Nephron (organoid): Measurements from ENCODE around the gene SLC17A8.

Experiments
- H3K27ac Mint-ChIP-seq, 3 experiments: 2 replicates each; pipeline ENCODE4 v1.8.0; 2020; ENCODE audit warnings: mixed read lengths in 3 of 3, mild to moderate bottlenecking in 2 of 3, moderate library complexity in 1 of 3
- H3K27me3 Mint-ChIP-seq: 2 replicates; pipeline ENCODE4 v1.8.0; 2021; ENCODE audit warnings: low read depth, mild to moderate bottlenecking, moderate library complexity, mixed read lengths
- H3K36me3 Mint-ChIP-seq: 2 replicates; pipeline ENCODE4 v1.8.0; 2020; ENCODE audit warnings: low read depth, mixed read lengths
- H3K4me1 Mint-ChIP-seq: 2 replicates; pipeline ENCODE4 v1.8.0; 2020; ENCODE audit warnings: mixed read lengths
- H3K4me3 Mint-ChIP-seq, 3 experiments: 2 replicates each; pipeline ENCODE4 v1.8.0; 2020; ENCODE audit warnings: mild to moderate bottlenecking in 3 of 3, mixed read lengths in 3 of 3, moderate library complexity in 2 of 3
- H3K9me3 Mint-ChIP-seq: 2 replicates; pipeline ENCODE4 v1.8.0; 2020; ENCODE audit warnings: mixed read lengths
- TF ChIP-seq, protein P1 (sequence below), 3 experiments: fragments of 200-600 bp; sonication (generic); IDR thresholded peaks; one replicate each; pipeline ENCODE4 v1.5.0; 2021; ENCODE audit warnings: antibody characterized with exemption in 3 of 3; ENCODE audit not compliant: unreplicated experiment in 3 of 3

SLC17A8 gene

GRCh38 chr12:100445081-100445481 is 88.2 kb downstream of the SLC17A8 start:
- H3K9me3 Mint-ChIP-seq: no peaks in the 10 kb centered on the region

GRCh38 chr12:100447381-100447780 is 90.5 kb downstream of the SLC17A8 start:
- TF ChIP-seq, protein P1, sequence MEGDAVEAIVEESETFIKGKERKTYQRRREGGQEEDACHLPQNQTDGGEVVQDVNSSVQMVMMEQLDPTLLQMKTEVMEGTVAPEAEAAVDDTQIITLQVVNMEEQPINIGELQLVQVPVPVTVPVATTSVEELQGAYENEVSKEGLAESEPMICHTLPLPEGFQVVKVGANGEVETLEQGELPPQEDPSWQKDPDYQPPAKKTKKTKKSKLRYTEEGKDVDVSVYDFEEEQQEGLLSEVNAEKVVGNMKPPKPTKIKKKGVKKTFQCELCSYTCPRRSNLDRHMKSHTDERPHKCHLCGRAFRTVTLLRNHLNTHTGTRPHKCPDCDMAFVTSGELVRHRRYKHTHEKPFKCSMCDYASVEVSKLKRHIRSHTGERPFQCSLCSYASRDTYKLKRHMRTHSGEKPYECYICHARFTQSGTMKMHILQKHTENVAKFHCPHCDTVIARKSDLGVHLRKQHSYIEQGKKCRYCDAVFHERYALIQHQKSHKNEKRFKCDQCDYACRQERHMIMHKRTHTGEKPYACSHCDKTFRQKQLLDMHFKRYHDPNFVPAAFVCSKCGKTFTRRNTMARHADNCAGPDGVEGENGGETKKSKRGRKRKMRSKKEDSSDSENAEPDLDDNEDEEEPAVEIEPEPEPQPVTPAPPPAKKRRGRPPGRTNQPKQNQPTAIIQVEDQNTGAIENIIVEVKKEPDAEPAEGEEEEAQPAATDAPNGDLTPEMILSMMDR (IDR thresholded peaks at IDR 0.05; ENCODE audit: unreplicated experiment in 3 of 3): no peak
- H3K4me1 Mint-ChIP-seq: no peaks in the 10 kb centered on the region
- H3K4me3 Mint-ChIP-seq: no peak overlapping the region
- H3K36me3 Mint-ChIP-seq: no peaks in the 10 kb centered on the region
- no peak overlapping the region for H3K27ac Mint-ChIP-seq
- no peaks in the 10 kb centered on the region for H3K9me3 Mint-ChIP-seq
- H3K27me3 Mint-ChIP-seq: peaks cover 10% of the 10 kb centered on the region

More at GRCh38 chr12:100445081-100445481, 88.2 kb downstream of the SLC17A8 start:
- H3K4me1 Mint-ChIP-seq: no peaks in the 10 kb centered on the region
- TF ChIP-seq, protein P1 (IDR thresholded peaks at IDR 0.05; ENCODE audit: unreplicated experiment in 3 of 3): no peak
- H3K36me3 Mint-ChIP-seq: no peaks in the 10 kb centered on the region
- peaks cover 8% of the 10 kb centered on the region for H3K27me3 Mint-ChIP-seq
- no peak overlapping the region for H3K4me3 Mint-ChIP-seq
- no peak overlapping the region for H3K27ac Mint-ChIP-seq

DNA sequence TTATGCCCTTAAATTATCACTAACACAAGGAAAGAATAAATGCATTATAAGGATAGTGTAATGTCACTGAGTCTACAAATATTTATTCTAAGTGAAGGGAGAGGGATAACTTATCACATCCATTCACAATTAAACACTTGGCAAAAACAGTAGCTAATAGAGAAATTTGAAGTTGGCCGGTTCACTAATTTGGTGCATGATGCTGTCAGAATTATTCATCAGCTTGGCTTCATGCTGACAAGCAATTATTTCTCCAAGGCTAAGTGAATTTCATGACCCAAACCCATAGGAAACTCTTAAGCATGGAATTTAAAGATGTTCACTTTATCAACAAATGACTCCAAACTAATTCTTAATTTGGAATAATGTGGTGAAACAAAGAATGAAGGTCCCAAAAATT is 91.8 kb downstream of the SLC17A8 start:
- peaks cover 6% of the 10 kb centered on the region for H3K27me3 Mint-ChIP-seq
- no peaks in the 10 kb centered on the region for H3K36me3 Mint-ChIP-seq
- TF ChIP-seq, protein P1 (IDR thresholded peaks at IDR 0.05; ENCODE audit: unreplicated experiment in 3 of 3): no peak
- no peak overlapping the region for H3K4me3 Mint-ChIP-seq
- H3K4me1 Mint-ChIP-seq: no peaks in the 10 kb centered on the region
- no peaks in the 10 kb centered on the region for H3K9me3 Mint-ChIP-seq
- H3K27ac Mint-ChIP-seq: no peak overlapping the region

- Mint-ChIP-seq H3K4me3 (no peak overlapping the region), H3K27me3 (peaks cover 6% of the 10 kb centered on the region), H3K27ac (no peak overlapping the region), H3K4me1 (no peaks in the 10 kb centered on the region), H3K36me3 (no peaks in the 10 kb centered on the region), H3K9me3 (no peaks in the 10 kb centered on the region)
- TF ChIP-seq, protein P1 (IDR thresholded peaks at IDR 0.05; ENCODE audit: unreplicated experiment in 3 of 3): no peak
Observed at GRCh38 chr12:100450735-100451134, 93.9 kb downstream of the SLC17A8 start.

DNA sequence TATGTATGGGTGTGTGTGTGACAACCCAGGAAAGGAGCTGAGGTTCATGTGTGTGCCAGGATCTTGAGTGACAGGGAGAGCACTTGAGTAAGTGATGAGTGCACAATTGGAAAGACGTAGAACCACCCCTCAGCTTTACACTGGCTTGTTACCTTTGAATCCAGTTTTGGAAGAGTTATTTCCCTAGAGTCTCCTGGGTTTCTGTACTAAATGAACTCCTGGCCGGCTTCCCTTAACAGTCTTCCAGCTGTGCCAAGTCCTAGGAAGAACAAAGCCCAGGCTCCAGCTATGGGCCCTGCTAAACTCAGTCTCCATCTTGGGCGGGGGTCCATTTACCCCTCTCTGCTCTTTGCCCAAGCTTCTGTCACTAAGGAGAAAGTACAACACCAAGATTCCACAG is 97.1 kb downstream of the SLC17A8 start:
- Mint-ChIP-seq H3K27ac (no peak overlapping the region), H3K9me3 (no peaks in the 10 kb centered on the region), H3K36me3 (no peaks in the 10 kb centered on the region), H3K27me3 (peaks cover 16% of the 10 kb centered on the region), H3K4me3 (no peak overlapping the region), H3K4me1 (no peaks in the 10 kb centered on the region)
- TF ChIP-seq, protein P1 (IDR thresholded peaks at IDR 0.05; ENCODE audit: unreplicated experiment in 3 of 3): no peak

GRCh38 chr12:100455896-100456295 is 99.0 kb downstream of the SLC17A8 start:
- no peaks in the 10 kb centered on the region for H3K9me3 Mint-ChIP-seq
- H3K36me3 Mint-ChIP-seq: no peaks in the 10 kb centered on the region
- H3K27me3 Mint-ChIP-seq: peaks cover 13% of the 10 kb centered on the region

More at GRCh38 chr12:100455896-100456295, 99.0 kb downstream of the SLC17A8 start:
- Mint-ChIP-seq H3K27ac (no peak overlapping the region), H3K4me3 (no peak overlapping the region), H3K4me1 (no peaks in the 10 kb centered on the region)
- TF ChIP-seq, protein P1 (IDR thresholded peaks at IDR 0.05; ENCODE audit: unreplicated experiment in 3 of 3): no peak
